NAMALWA (cell line): Measurements from ENCODE around the gene LRGUK.

Experiments
- DNase-seq: peaks from one replicate; pipeline ENCODE4 v3.0.0-alpha.2; 2015; ENCODE audit warnings: low spot score

The LRGUK gene

DNA sequence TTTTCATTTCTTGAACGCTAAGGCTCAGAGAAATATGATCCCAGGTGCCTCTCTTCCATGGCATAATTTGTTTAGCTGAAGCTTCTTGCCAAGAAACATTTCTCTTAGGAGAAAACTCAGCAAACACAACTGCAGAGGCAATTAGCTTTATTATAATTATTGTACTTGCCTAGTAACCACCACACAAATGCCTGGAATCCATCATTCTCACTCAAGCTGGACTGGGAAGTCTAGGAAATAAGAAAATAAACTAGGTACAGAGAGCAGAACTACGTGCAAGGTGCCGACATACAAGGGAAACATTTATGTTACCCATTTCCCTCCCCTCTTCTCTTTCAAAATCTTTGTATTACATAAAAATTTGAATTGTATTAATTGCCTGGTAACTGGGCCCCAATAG, 174.5 kb downstream of the LRGUK start:
- DNase-seq = no peak

DNA sequence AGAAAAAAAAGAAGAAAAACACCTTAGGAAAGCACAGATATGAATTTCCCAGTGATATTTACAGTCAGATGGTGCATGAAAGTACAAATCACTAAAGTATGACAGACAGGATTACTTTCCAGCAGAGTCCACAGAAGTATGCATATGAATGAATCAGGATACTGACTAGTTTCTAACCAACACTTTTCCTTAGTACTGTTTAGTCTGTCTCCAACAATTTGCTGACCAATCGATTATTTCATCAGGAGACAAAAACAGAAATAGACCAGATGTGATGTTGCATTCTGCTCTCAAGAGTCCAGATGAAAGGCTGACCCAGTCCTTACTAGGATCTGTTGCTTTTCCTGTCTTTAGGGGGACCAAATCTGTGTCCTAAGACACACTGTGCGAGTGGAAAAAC, 175.0 kb downstream of the LRGUK start:
- no peak for DNase-seq

DNA sequence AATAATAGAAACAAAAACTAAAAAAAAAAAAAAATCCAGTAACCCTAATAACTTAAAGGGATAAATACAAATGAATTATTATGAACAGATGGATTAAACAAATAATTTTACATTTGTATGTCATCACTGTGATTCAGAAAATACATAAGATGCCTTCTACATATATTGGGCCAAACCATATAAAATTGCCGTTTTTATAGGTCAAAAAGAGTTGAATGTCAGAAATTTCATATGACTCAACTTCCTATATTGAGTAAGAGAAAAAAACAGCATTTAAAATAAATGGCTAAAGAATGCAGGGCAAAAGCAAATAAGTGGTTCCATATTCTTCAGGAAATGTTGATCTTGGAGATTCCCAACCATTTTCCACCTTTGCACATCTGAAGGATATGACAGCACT, 180.2 kb downstream of the LRGUK start:
- no peak for DNase-seq

DNA sequence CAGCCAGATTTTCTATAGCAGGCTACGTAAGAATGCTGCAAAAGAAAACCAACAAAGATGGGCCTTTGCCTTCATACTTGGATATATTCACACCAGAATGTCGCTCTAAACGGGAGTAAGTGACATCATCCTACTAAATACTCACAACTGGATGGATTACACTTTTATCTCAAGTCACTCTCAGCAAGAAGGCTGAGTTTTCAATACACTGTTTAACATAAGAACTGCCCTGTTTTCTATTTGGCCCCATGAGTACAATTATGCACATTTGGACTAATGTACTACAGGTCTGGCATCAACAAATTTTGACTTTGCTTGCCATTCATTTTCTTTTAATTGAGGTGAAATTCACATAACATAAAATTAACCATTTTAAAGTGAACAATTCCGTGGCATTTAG, 181.4 kb downstream of the LRGUK start:
- no peak for DNase-seq

DNA sequence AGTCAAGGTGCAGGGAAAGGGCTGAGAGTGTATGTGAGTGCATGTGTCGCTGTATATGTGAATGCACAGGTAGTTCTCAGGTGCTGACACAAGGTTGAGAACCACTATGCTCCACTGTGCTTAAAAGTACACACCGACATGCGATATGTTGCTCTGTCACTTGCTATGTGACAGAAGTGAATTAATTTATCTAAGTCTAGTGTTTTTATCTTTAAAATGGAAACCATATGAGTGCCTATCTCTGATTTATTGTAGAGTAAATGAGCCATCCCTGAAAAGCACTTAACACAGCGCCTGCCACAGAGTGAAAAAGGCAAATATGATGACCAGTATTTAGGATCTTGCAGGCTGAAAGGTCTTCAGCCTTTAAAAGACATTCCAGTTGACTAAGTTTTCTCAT, 184.7 kb downstream of the LRGUK start:
- no peak for DNase-seq

DNA sequence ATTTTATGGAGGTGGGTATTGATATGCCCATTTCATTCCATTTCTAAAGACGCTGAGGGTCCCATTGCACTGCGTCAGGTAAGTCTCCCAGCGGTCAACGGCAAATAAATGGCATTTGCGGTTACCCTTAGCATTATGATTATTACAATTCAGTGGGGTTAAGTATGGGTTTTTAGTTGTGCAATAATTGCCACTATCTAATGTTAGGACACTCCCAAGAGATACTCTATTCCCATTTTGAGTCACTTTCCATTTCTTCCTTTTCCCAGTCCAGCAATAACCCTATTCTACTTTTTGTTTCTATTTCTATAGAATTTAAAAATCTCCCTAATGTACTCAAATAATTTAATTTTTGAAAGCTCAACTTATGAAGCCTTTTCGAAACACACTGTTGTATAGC, 185.6 kb downstream of the LRGUK start:
- DNase-seq = no peak

DNA sequence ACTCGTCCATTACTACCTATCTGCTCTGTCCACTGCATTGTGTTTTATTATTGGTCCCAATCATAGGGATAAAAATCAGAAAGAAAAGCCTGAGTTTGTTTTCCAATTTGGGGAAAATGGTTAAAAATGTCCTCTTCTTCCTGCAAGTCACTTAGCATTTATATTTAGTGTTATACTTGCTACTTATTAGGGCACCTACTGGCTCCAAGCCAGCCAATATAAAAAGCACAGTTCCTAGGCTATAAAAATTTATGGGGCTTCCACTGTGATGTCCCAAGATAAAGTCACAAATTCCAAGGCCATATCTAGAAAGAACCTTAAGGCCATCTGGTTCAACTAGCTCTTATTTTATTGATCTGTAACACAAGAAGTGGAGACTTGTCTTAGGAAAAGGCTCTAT, 186.4 kb downstream of the LRGUK start:
- DNase-seq = no peak
